ENCODE data around the gene IDUA.

GRCh38 chr4:987624-988513 is 1.0 kb downstream of the IDUA start:
- TF ChIP-seq SMC3 (IDR thresholded peaks at IDR 0.05; ENCODE audit: borderline replicate concordance, low read length) (no peak), TCF7 (IDR thresholded peaks at IDR 0.05; ENCODE audit: borderline replicate concordance) (no peak), MLLT1 (IDR thresholded peaks at IDR 0.05) (no peak), POLR2AphosphoS5 (IDR thresholded peaks at IDR 0.05; ENCODE audit: low read length) (no peak), NFYB (IDR thresholded peaks at IDR 0.05; ENCODE audit: insufficient read depth, low read depth, low read length) (no peak), CTCF (IDR thresholded peaks at IDR 0.05 in 2 of 3, conservative IDR thresholded peaks at IDR 0.05 in 1 of 3; ENCODE audit: control insufficient read depth in 2 of 3, extremely low read depth in 1 of 3, insufficient read depth in 1 of 3, low read depth in 3 of 3, low read length in 3 of 3) (no peak), RFX5 (IDR thresholded peaks at IDR 0.05; ENCODE audit: low read depth, low read length) (no peak), ZSCAN29 (IDR thresholded peaks at IDR 0.05) (no peak), REST (IDR thresholded peaks at IDR 0.05; ENCODE audit: low read depth, low read length) (no peak), CEBPB (IDR thresholded peaks at IDR 0.05; ENCODE audit: borderline replicate concordance in 1 of 2, low read depth in 2 of 2, low read length in 2 of 2) (no peak)

All from GM12878 (cell line).